Measurements from ENCODE around the gene ZNF700. TPM values are rescaled to one million over a fixed set of nuclear protein-coding genes. Genes with fewer than 3 reads are reported as not detected.

Gene ZNF700
- total RNA-seq: 6.9 and 7.9 TPM in 2 replicates
- polyA plus RNA-seq: 1.8 and 2.3 TPM in 2 replicates
- 2.9 and 3.3 TPM in 2 replicates for polyA plus RNA-seq (2011; cell fraction: cytosol; rRNA removed)
- 24.0 and 26.5 TPM in 2 replicates for polyA plus RNA-seq (2011; cell fraction: nucleus; rRNA removed)
- polyA plus RNA-seq (2012): 3.4 and 3.8 TPM in 2 replicates
- polyA minus RNA-seq: 3.2 and 3.9 TPM in 2 replicates
- polyA minus RNA-seq (2011; cell fraction: cytosol; rRNA and poly(A)+ RNA removed): 2.8 TPM
- polyA minus RNA-seq (2011; cell fraction: nucleus; rRNA and poly(A)+ RNA removed): 4.7 and 8.0 TPM in 2 replicates
- percentile 76 among the genes with signal in this experiment for Bru-seq, nascent RNA
- percentile 82 among the genes with signal in this experiment for BruChase-seq, experiment 1, labeled RNA remaining after a 6-hour chase
- percentile 91 among the genes with signal in this experiment for BruChase-seq, experiment 2, labeled RNA remaining after a 2-hour chase
- long read RNA-seq, partial matches to known transcripts: 0 of 5 reads
- long read RNA-seq, other reads (novel, unspliced or antisense): 1 of 5 reads

- H3K4me1 ChIP-seq (ENCODE audit: control insufficient read depth, extremely low read depth, insufficient read depth, low read length): peaks cover 15% of the 10 kb centered on the region
- H2AFZ ChIP-seq (ENCODE audit: low read depth, low read length): peak within 1 kb of the TSS; percentile 98
- H3K4me2 ChIP-seq (ENCODE audit: insufficient read depth, low read length): peak within 1 kb of the TSS; percentile 95
- H3K27me3 ChIP-seq (ENCODE audit: control insufficient read depth in 2 of 2, insufficient read depth in 2 of 2, low read length in 2 of 2): no peaks in the 10 kb centered on the region
- H3K79me2 ChIP-seq (ENCODE audit: control insufficient read depth, insufficient read depth, low read length): peaks cover 2% of the 10 kb centered on the region
- H3K9ac ChIP-seq (replicated peaks; ENCODE audit: extremely low read depth, insufficient read depth, low read length): peak within 1 kb of the TSS; percentile 85
- no peaks in the 10 kb centered on the region for H3K9me3 ChIP-seq (replicated peaks; ENCODE audit: control insufficient read depth, insufficient read depth, low read length)
- BruUV-seq (replicated peaks): TSS peak; percentile 48
- H3K4me3 ChIP-seq (replicated peaks in 1 of 3; ENCODE audit: insufficient read depth in 1 of 3, low read depth in 1 of 3, low read length in 3 of 3): peak within 1 kb of the TSS; percentile 59 to 90 (median 81)
- CTCF ChIA-PET: interaction anchor here (0.6 to 4.0 kb wide), 11 partner anchors 16 to 923 kb away, joined by 3 to 162 read pairs (median 6); partner anchors contain the start of genes ZNF136, ZNF20 and ZNF491
- H3K36me3 ChIP-seq (ENCODE audit: control insufficient read depth in 2 of 2, extremely low read depth in 1 of 2, insufficient read depth in 2 of 2, low read length in 2 of 2): no peaks in the 10 kb centered on the region
- H4K20me1 ChIP-seq (replicated peaks; ENCODE audit: control insufficient read depth, extremely low read depth, insufficient read depth, low read length): no peaks in the 10 kb centered on the region
- H3K27ac ChIP-seq (ENCODE audit: insufficient read depth, low read depth, low read length): peak within 1 kb of the TSS; percentile 64
- dilution Hi-C loops (cut with MboI; ENCODE audit: extremely low pct_ligation_motif_present, low sequenced_read_pairs) (no loop called here), intact Hi-C loops (cut with micrococcal nuclease) (loop anchor here (1.0 to 5.0 kb wide), 4 partner anchors 128 to 742 kb away; partner anchors contain the start of genes MAN2B1, WDR83, ZNF441 and ZNF491)
- FAIRE-seq: peak; percentile 81
- POLR2A ChIA-PET: interaction anchor here (0.8 to 1.9 kb wide), 2 partner anchors 63 to 748 kb away, joined by 3 to 5 read pairs; no protein-coding TSS in a partner anchor
- DNase-seq (ENCODE audit: low read depth, low spot score): peak; percentile 91
- H3K9me1 ChIP-seq (replicated peaks; ENCODE audit: control insufficient read depth, extremely low read depth, insufficient read depth, low read length): no peaks in the 10 kb centered on the region
- TF ChIP-seq MAX (IDR thresholded peaks at IDR 0.05; ENCODE audit: insufficient read depth, insufficient read length) (no peak), JUN (IDR thresholded peaks at IDR 0.05; ENCODE audit: borderline replicate concordance, insufficient read depth, insufficient read length, low read depth) (no peak), FOS (IDR thresholded peaks at IDR 0.05; ENCODE audit: borderline replicate concordance, insufficient read depth, low read length) (no peak), POLR2AphosphoS5 (IDR thresholded peaks at IDR 0.05; ENCODE audit: insufficient read depth, low read depth, low read length) (peak; percentile 58), CTCF (IDR thresholded peaks at IDR 0.05; ENCODE audit: extremely low read depth in 1 of 2, insufficient read depth in 1 of 2, low read depth in 1 of 2, low read length in 2 of 2) (no peak), POLR2A (IDR thresholded peaks at IDR 0.05; ENCODE audit: low read depth, low read length) (peak; percentile 87), MYC (IDR thresholded peaks at IDR 0.05; ENCODE audit: low read depth, low read length) (no peak), EZH2 (IDR thresholded peaks at IDR 0.05; ENCODE audit: borderline replicate concordance, low read depth, low read length, severe bottlenecking) (no peak)
Observed at GRCh38 chr19:11924886-11925650, at the start of gene ZNF700. Gene ZNF700 (plus strand): TSS chr19:11925107. CDS start chr19:11925211, 104 bp downstream.

Measured in endothelial cell of umbilical vein (primary cell).